Effector memory CD4-positive, alpha-beta T cell (primary cell): ENCODE measurements around the gene IFTAP.
A peak's percentile ranks its signal among the peaks of the same experiment; 100 is the strongest.
"Not testable (repeated sequence)": the region's sequence is repeated elsewhere in the genome, so short reads cannot be mapped to it uniquely, and the experiment has no call there.

Experiments
- DNase-seq, 3 donors: peaks; one replicate each; pipeline ENCODE4 v3.0.0-alpha.2; 2020
- H3K27ac ChIP-seq: 2 replicates; pipeline ENCODE4 v1.7.0; 2013; ENCODE audit warnings: mild to moderate bottlenecking, low read length, moderate library complexity; ENCODE audit not compliant: insufficient read depth, poor library complexity, severe bottlenecking
- H3K27me3 ChIP-seq: replicated peaks from 2 replicates; pipeline ENCODE4 v1.7.0; 2013; ENCODE audit warnings: mild to moderate bottlenecking, low read length; ENCODE audit not compliant: insufficient read depth, control insufficient read depth, poor library complexity, severe bottlenecking
- H3K36me3 ChIP-seq: 2 replicates; pipeline ENCODE4 v1.7.0; 2013; ENCODE audit warnings: mild to moderate bottlenecking, low read length, moderate library complexity; ENCODE audit not compliant: control insufficient read depth, insufficient read depth
- H3K4me1 ChIP-seq: 2 replicates; pipeline ENCODE4 v1.7.0; 2013; ENCODE audit warnings: low read length, mild to moderate bottlenecking; ENCODE audit not compliant: control insufficient read depth, insufficient read depth, poor library complexity, severe bottlenecking
- H3K4me3 ChIP-seq: 2 replicates; pipeline ENCODE4 v1.7.0; 2013; ENCODE audit warnings: low read length, low read depth, mild to moderate bottlenecking; ENCODE audit not compliant: insufficient read depth, poor library complexity, severe bottlenecking
- H3K9me3 ChIP-seq: 2 replicates; pipeline ENCODE4 v1.7.0; 2013; ENCODE audit warnings: mild to moderate bottlenecking, low read length, moderate library complexity; ENCODE audit not compliant: control insufficient read depth

The IFTAP gene

DNA sequence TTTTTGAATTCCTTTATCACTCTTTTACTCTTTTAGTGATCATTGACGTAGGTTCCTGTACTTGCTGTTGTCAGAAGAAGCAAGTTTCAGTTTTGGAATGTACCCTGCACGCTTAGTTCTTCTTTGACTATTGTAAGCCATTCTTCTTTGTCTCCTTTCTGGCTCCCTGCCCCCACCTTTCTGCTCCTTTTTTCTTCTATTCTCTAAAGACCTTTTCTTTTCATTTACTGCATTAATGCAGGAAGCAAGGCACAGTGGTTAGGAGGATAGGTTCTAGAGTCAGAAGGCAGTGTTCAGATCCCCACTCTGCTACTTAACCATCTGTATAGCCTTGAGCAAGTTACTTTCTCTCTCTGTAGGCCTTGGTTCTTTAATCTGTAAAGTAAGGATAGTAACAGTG lies 37.5 kb downstream of the IFTAP start:
- Histone ChIP-seq H3K9me3 (no peaks in the 10 kb centered on the region), H3K27ac (no peak overlapping the region), H3K27me3 (no peaks in the 10 kb centered on the region), H3K4me3 (no peak overlapping the region), H3K36me3 (no peaks in the 10 kb centered on the region), H3K4me1 (no peaks in the 10 kb centered on the region)
- no peak for DNase-seq

DNA sequence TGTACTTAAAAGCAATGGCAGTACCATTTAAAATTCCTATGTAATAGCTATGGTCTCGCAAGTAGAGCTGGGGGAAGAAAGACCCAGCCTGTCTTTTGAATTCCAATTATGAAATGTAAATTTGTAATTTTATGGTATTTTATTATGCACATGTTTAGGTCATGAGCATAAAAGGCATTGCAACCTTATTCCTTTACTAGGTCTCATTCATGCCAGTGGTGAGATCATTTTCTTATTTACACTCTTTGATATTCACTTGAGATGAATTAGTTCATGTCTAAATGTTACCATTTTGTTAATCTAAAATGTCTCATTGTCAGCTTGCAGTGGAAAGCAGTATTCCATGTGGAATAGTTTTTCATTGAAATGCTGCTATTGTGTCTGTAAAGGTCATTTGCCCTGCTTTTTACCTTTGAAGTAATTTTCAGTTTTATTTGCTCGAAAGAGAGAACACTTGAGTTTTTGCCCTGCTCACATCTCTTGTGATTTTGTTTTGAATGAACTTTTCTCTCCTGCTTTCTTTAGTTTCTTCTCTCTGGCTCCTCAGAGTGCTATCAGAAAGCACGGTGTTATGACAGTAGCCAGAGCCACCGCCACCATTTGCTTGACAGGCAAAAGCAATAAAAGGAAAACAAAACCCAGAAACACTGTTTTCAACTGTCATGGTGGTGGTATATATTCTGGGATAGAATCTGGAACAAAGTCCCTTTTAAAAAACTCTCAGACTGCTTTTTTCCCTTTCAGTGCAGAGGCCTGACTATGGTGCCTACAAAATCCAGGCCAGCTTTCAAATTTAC lies 41.0 kb downstream of the IFTAP start:
- H3K9me3 ChIP-seq = no peaks in the 10 kb centered on the region
- H3K27ac ChIP-seq = no peak overlapping the region
- no peak for DNase-seq
- H3K27me3 ChIP-seq = no peaks in the 10 kb centered on the region
- H3K4me3 ChIP-seq = no peak overlapping the region
- H3K4me1 ChIP-seq = no peaks in the 10 kb centered on the region
- no peaks in the 10 kb centered on the region for H3K36me3 ChIP-seq

DNA sequence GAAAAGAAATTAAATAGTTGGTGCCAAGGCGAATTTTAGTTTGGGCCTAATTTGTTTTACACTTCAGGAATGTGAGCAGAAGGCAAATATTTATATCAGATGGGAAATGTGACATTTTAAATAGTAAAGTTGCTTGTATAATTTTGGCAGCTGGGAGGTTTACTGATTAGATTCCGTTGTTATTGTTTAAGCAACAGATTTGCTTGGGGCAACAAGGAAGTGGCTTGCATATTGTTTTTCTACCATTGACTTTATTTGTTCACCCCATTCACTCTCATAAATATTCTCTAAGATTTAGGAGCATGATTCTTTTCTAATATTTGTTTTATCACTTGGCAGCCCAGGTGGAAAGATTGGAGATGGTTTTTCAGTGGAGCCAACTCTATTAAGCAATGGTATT lies 44.3 kb downstream of the IFTAP start:
- Histone ChIP-seq H3K4me1 (no peaks in the 10 kb centered on the region), H3K27me3 (no peaks in the 10 kb centered on the region), H3K36me3 (no peaks in the 10 kb centered on the region), H3K27ac (no peak overlapping the region), H3K9me3 (no peaks in the 10 kb centered on the region), H3K4me3 (no peak overlapping the region)
- no peak for DNase-seq

DNA sequence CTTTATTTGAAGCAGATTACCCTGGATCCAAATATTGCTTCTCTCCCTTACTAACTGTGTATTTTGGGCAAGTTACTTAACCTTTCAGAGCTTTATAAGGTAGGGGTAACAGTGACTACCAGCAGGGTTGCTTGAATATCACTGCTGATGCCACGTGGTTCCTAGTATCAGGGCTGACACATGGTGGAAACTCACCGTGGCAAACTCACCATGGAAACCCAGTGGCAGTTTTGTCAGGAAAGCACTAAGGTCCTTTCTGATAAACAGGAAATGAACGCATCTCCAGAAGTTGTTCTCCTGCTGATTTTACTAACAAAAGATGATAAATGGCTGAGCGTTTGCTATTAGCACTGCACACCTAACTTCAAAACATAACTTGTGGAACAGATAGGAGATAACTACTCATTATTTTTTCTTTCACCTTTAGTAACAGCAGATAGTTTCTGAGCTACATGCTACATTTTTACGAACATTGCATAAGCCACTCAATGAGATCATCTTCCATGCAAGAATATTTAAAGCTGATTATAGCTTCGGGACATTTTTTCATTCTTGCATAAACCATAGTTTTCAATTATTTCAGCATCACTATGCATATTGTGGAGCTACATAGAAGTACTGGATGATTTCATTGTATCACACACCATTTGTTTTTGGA lies 63.4 kb downstream of the IFTAP start:
- Histone ChIP-seq H3K4me1 (no peaks in the 10 kb centered on the region), H3K27ac (no peak overlapping the region), H3K36me3 (no peaks in the 10 kb centered on the region), H3K27me3 (no peaks in the 10 kb centered on the region), H3K9me3 (no peaks in the 10 kb centered on the region), H3K4me3 (no peak overlapping the region)
- no peak for DNase-seq

DNA sequence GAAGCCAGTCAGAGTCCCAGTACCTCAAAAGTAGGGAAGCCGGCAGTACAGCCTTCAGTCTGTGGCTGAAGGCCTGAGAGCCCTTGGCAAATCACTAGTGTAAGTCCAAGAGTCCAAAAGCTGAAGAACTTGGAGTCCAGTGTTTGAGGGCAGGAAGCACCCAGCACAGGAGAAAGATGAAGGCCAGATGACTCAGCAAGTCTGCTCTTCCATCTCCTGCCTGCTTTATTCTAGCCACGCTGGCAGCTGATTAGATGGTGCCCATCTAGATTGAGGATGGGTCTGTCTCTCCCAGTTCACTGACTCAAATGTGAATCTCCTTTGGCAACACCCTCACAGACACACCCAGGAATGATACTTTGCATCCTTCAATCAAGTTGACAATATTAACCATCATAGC lies 67.1 kb downstream of the IFTAP start:
- H3K4me1 ChIP-seq, H3K4me3 ChIP-seq, H3K36me3 ChIP-seq, H3K27ac ChIP-seq, H3K27me3 ChIP-seq, H3K9me3 ChIP-seq, DNase-seq: not testable (repeated sequence)

DNA sequence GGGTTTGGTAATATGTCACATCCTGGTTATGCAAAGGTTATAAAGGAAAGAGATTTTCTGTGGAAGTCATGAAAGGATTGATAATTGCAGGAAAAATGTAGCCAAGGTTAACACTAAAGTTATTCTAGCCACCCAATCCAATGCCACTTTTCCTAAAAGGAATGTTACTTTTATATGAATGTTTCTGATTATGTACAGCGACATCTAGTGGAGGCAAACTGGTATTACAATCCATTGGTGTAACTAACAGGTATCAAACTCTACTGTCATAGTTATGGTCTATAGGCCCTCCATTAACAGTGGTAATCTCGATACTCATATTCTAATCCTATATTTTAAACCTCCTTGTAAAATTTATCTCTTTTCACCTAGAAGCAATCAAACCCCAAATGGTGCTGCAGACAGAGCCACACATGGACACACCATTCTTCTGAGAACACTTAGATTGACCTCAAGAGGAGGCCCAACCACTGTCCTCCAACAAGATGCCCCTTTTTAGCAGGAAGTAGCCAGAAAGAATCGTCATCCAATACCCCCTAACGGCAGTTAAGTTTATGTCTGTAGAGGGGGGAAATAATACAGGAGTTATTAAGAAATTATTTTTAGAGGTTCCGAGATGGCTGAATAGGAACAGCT lies 78.6 kb downstream of the IFTAP start:
- H3K27ac ChIP-seq = no peak overlapping the region
- no peaks in the 10 kb centered on the region for H3K36me3 ChIP-seq
- DNase-seq = no peak

DNA sequence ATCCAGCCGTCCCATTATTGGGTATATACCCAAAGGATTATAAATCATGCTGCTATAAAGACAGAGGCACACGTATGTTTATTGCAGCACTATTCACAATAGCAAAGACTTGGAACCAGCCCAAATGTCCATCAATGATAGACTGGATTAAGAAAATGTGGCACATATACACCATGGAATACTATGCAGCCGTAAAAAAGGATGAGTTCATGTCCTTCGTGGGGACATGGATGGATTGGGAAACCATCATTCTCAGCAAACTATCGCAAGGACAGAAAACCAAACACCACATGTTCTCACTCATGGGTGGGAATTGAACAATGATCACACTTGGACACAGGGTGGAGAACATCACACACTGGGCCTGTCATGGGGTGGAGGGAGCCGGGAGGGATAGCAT lies 85.2 kb downstream of the IFTAP start:
- not testable (repeated sequence) for H3K4me3 ChIP-seq, H3K36me3 ChIP-seq, DNase-seq, H3K9me3 ChIP-seq, H3K4me1 ChIP-seq, H3K27me3 ChIP-seq, H3K27ac ChIP-seq

More for the DNA sequence above, 78.6 kb downstream of the IFTAP start:
- Histone ChIP-seq H3K4me1 (no peaks in the 10 kb centered on the region), H3K4me3 (no peak overlapping the region), H3K9me3 (no peaks in the 10 kb centered on the region), H3K27me3 (no peaks in the 10 kb centered on the region)

DNA sequence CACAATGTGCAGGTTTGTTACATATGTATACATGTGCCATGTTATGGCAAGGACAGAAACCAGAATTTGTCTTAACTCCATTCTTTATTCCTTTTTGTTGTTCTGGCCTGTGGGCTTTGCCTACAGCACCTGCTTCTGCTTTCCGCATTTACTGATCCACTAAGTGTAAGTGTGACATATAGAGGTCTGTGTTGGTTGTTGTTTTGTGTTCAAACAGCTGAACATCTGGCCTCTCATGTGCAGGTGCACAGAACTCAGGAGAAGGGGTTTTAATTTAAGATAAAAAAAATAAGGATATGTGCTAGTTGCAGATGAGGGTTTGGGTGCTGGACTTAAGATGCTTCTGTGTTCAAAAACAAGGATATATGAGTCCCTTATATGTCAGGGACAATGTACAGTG lies 89.5 kb downstream of the IFTAP start:
- H3K4me3 ChIP-seq = no peak overlapping the region
- no peaks in the 10 kb centered on the region for H3K36me3 ChIP-seq
- no peaks in the 10 kb centered on the region for H3K9me3 ChIP-seq
- DNase-seq = no peak
- no peaks in the 10 kb centered on the region for H3K4me1 ChIP-seq
- no peak overlapping the region for H3K27ac ChIP-seq
- H3K27me3 ChIP-seq = no peaks in the 10 kb centered on the region

DNA sequence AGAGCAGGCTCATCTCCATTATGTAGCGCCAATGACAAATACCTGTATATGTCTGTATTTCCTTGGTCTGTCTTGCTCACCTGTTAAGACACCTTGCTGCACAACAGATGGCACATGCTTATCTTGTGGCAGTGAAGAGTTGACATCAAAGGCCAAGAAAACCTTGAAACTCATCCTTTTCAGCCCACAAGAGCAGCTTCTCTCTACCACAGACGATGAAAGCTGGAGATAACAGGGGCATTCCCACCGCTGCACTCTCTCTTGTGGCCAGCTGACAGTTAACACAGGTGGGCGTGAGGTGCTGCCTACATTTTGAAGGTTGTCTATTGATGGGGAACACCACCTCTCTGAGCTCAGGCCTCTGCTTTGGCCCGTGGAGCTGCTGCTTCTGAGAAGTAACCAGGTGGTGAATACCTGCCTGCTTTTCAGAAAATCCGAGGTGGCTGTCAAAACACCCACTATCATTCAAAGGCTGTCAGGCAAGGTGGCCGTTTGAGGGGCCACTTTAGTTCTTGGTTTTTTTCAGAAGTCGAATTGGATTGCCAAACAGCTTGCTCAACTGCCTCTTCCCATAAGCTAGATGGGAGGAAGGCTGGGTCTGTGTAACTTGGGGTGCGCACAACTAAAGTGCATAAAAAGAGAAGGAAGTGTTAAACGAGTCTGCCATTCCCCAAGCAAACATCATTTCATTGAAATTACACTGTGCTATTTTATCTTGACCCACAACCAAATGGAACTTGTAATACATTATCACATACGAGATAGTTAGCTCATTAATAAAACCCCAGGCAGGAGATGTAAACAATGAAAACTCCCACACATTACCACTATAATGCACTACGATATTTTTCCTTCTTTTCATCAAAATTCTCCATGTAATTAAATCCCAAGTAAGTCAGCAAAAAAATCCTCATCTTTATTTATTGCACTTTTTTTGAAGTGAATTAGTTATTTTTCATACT lies 90.8 kb downstream of the IFTAP start:
- Histone ChIP-seq H3K9me3 (no peaks in the 10 kb centered on the region), H3K36me3 (no peaks in the 10 kb centered on the region), H3K27me3 (no peaks in the 10 kb centered on the region), H3K27ac (no peak overlapping the region), H3K4me1 (no peaks in the 10 kb centered on the region), H3K4me3 (no peak overlapping the region)
- peak in 2 of 3 donors; percentile 0 to 5 for DNase-seq
